Spleen (tissue), 7 donors: ENCODE measurements around the gene MYBPC3.

ENCODE experiments used
- POLR2A ChIP-seq, 3 donors: fragments of 450-650 bp; IDR thresholded peaks; one replicate each; pipeline ENCODE4 v1.5.1; 2017; ENCODE audit warnings: antibody characterized with exemption in 3 of 3, mild to moderate bottlenecking in 1 of 3
- TF ChIP-seq, protein P1 (sequence below), 11 experiments: fragments of 200-600 bp in 7 of 11; fragments of 450-650 bp in 4 of 11; sonication (generic) in 4 of 11; IDR thresholded peaks in 8 of 11; conservative IDR thresholded peaks in 3 of 11; 1 replicate in 7 of 11; 2 replicates in 4 of 11; pipeline versions ENCODE4 v1.4.0 to v1.8.0; 2016 to 2021; ENCODE audit warnings: antibody characterized with exemption in 11 of 11, inconsistent platforms in 4 of 11, mild to moderate bottlenecking in 1 of 11
- donor health status: DM: no; HTN: no; CAD: no; lungs with moderate emphysema.
- donor health status: DM: no; HTN: no; CAD: no.
- donor health status: DM: no; HTN: no; CAD: no.

DNA sequence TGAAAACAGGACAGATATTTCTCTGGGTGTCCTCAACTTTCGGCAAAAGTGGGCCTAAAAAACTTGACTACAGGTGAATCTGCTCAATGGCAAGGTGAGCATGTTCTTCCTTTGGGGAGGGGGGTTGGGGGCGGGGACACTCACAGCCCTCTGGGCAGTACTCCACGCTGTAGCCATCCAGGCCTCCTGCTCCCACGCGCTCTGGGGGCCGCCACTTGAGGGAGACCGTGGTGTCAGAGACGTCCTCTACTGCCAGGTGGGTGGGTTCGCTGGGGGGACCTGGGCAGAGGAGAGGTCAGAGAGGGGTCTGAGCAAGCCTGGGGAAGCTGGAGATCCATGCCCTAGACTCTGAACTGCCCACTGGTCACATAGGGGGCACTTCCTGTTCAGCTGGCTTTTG lies 16.8 kb downstream of the MYBPC3 start:
- TF ChIP-seq, protein P1, sequence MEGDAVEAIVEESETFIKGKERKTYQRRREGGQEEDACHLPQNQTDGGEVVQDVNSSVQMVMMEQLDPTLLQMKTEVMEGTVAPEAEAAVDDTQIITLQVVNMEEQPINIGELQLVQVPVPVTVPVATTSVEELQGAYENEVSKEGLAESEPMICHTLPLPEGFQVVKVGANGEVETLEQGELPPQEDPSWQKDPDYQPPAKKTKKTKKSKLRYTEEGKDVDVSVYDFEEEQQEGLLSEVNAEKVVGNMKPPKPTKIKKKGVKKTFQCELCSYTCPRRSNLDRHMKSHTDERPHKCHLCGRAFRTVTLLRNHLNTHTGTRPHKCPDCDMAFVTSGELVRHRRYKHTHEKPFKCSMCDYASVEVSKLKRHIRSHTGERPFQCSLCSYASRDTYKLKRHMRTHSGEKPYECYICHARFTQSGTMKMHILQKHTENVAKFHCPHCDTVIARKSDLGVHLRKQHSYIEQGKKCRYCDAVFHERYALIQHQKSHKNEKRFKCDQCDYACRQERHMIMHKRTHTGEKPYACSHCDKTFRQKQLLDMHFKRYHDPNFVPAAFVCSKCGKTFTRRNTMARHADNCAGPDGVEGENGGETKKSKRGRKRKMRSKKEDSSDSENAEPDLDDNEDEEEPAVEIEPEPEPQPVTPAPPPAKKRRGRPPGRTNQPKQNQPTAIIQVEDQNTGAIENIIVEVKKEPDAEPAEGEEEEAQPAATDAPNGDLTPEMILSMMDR (IDR thresholded peaks at IDR 0.05 in 8 of 11, conservative IDR thresholded peaks at IDR 0.05 in 3 of 11): no peak
- TF ChIP-seq POLR2A (IDR thresholded peaks at IDR 0.05): no peak
